Measurements from ENCODE around the gene MCRIP1. TPM values are rescaled to one million over a fixed set of nuclear protein-coding genes. Genes with fewer than 3 reads are reported as not detected.

MCRIP1 gene
- total and polyA plus RNA-seq, 9 of the 15 experiments (the other 6 are each of a cell fraction or from before 2014, with no cell fraction given), result 0.39 to 35.8 (median 9.7) TPM

- TF ChIP-seq SIN3A (IDR thresholded peaks at IDR 0.05; ENCODE audit: borderline replicate concordance in 2 of 2, control insufficient read depth in 1 of 2, low read depth in 2 of 2, low read length in 2 of 2) (peak; percentile 16 to 94; a peak in 2 of 4 replicates), ZBTB40 (IDR thresholded peaks at IDR 0.05) (peak; percentile 99), ZBTB40 (CRISPR knock-in tag; IDR thresholded peaks at IDR 0.05) (no peak), NR2C2 (CRISPR knock-in tag; IDR thresholded peaks at IDR 0.05) (no peak), NR2C2 (tag; IDR thresholded peaks at IDR 0.05) (peak; percentile 93), HNRNPL (IDR thresholded peaks at IDR 0.05; ENCODE audit: low read depth, low read length) (no peak), ZC3H11A (IDR thresholded peaks at IDR 0.05; ENCODE audit: low read depth, low read length) (no peak), ZNF311 (CRISPR knock-in tag; IDR thresholded peaks at IDR 0.05) (peak; percentile 97), XRCC3 (IDR thresholded peaks at IDR 0.05) (no peak), ZNF175 (CRISPR knock-in tag; IDR thresholded peaks at IDR 0.05; ENCODE audit: low read depth) (peak; percentile 100), TCF3 (CRISPR knock-in tag; IDR thresholded peaks at IDR 0.05) (no peak), GATA2 (CRISPR knock-in tag; IDR thresholded peaks at IDR 0.05) (no peak), ZNF121 (CRISPR knock-in tag; conservative IDR thresholded peaks at IDR 0.05) (no peak), BACH1 (tag; IDR thresholded peaks at IDR 0.05) (peak; percentile 99), ZKSCAN8 (CRISPR knock-in tag; IDR thresholded peaks at IDR 0.05) (peak; percentile 99), ZNF717 (CRISPR knock-in tag; IDR thresholded peaks at IDR 0.05) (no peak)
- TF ChIP-seq, protein P1, sequence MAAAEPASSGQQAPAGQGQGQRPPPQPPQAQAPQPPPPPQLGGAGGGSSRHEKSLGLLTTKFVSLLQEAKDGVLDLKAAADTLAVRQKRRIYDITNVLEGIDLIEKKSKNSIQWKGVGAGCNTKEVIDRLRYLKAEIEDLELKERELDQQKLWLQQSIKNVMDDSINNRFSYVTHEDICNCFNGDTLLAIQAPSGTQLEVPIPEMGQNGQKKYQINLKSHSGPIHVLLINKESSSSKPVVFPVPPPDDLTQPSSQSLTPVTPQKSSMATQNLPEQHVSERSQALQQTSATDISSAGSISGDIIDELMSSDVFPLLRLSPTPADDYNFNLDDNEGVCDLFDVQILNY (CRISPR knock-in tag; IDR thresholded peaks at IDR 0.05), result no peak
- TF ChIP-seq, protein P2, sequence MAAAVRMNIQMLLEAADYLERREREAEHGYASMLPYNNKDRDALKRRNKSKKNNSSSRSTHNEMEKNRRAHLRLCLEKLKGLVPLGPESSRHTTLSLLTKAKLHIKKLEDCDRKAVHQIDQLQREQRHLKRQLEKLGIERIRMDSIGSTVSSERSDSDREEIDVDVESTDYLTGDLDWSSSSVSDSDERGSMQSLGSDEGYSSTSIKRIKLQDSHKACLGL (CRISPR knock-in tag; IDR thresholded peaks at IDR 0.05; ENCODE audit: borderline replicate concordance, poor library complexity, severe bottlenecking), result peak; percentile 82
These were observed 27.9 kb upstream of the MCRIP1 start (continued) for GRCh38 chr17:81860756-81861568.

All from K562 (cell line).